Muscle layer of duodenum (tissue), 2 donors: Measurements from ENCODE around the gene HEMGN.

ENCODE experiments used
- H3K27ac ChIP-seq: one replicate; pipeline ENCODE4 v1.7.0; 2013; ENCODE audit warnings: mild to moderate bottlenecking, low read length
- H3K27me3 ChIP-seq: one replicate; pipeline ENCODE4 v1.7.0; 2013; ENCODE audit warnings: low read depth, mild to moderate bottlenecking, control low read depth, low read length
- H3K36me3 ChIP-seq, 2 donors: one replicate each; pipeline ENCODE4 v1.7.0; 2013; ENCODE audit warnings: low read length in 2 of 2, control low read depth in 1 of 2, mild to moderate bottlenecking in 1 of 2; ENCODE audit not compliant: insufficient read depth in 2 of 2, control insufficient read depth in 1 of 2
- H3K4me1 ChIP-seq, 2 donors: one replicate each; pipeline ENCODE4 v1.7.0; 2013; ENCODE audit warnings: low read length in 2 of 2, mild to moderate bottlenecking in 2 of 2, control low read depth in 1 of 2, moderate library complexity in 1 of 2; ENCODE audit not compliant: insufficient read depth in 2 of 2, control insufficient read depth in 1 of 2
- H3K4me3 ChIP-seq, 2 donors: one replicate each; pipeline ENCODE4 v1.7.0; 2013; ENCODE audit warnings: low read length in 2 of 2, low read depth in 1 of 2, mild to moderate bottlenecking in 1 of 2
- H3K9me3 ChIP-seq, 2 donors: one replicate each; pipeline ENCODE4 v1.7.0; 2013; ENCODE audit warnings: low read length in 2 of 2, control low read depth in 1 of 2, mild to moderate bottlenecking in 1 of 2; ENCODE audit not compliant: control insufficient read depth in 1 of 2
- donor health status: healthy.

HEMGN gene

GRCh38 chr9:97905228-97905627 lies 32.7 kb downstream of the HEMGN start:
- Histone ChIP-seq H3K4me1 (no peaks in the 10 kb centered on the region), H3K4me3 (no peak overlapping the region), H3K27ac (no peak overlapping the region), H3K27me3 (no peaks in the 10 kb centered on the region), H3K9me3 (no peaks in the 10 kb centered on the region), H3K36me3 (peaks cover 8 to 20% of the 10 kb centered on the region in 2 donors)

GRCh38 chr9:97904725-97905124 lies 33.2 kb downstream of the HEMGN start:
- Histone ChIP-seq H3K36me3 (peaks cover 3 to 18% of the 10 kb centered on the region in 2 donors), H3K4me1 (no peaks in the 10 kb centered on the region), H3K27ac (no peak overlapping the region)

GRCh38 chr9:97903177-97903576 lies 34.8 kb downstream of the HEMGN start:
- H3K4me3 ChIP-seq, result no peak overlapping the region
- peaks cover 0 to 12% of the 10 kb centered on the region in 2 donors for H3K36me3 ChIP-seq
- no peaks in the 10 kb centered on the region for H3K9me3 ChIP-seq
- H3K27me3 ChIP-seq, result no peaks in the 10 kb centered on the region
- no peaks in the 10 kb centered on the region for H3K4me1 ChIP-seq
- no peak overlapping the region for H3K27ac ChIP-seq

More at GRCh38 chr9:97904725-97905124, 33.2 kb downstream of the HEMGN start:
- H3K4me3 ChIP-seq, result no peak overlapping the region
- no peaks in the 10 kb centered on the region for H3K9me3 ChIP-seq
- H3K27me3 ChIP-seq, result no peaks in the 10 kb centered on the region

- H3K9me3 ChIP-seq, result no peaks in the 10 kb centered on the region
- no peak overlapping the region for H3K27ac ChIP-seq
- no peak overlapping the region for H3K4me3 ChIP-seq
- peaks cover 0 to 15% of the 10 kb centered on the region in 2 donors for H3K36me3 ChIP-seq
- H3K27me3 ChIP-seq, result no peaks in the 10 kb centered on the region
- H3K4me1 ChIP-seq, result no peaks in the 10 kb centered on the region
Measured at GRCh38 chr9:97900738-97901565, 37.0 kb downstream of the HEMGN start.

GRCh38 chr9:97900103-97900737 lies 37.8 kb downstream of the HEMGN start:
- Histone ChIP-seq H3K27ac (no peak overlapping the region), H3K27me3 (no peaks in the 10 kb centered on the region), H3K9me3 (no peaks in the 10 kb centered on the region), H3K4me3 (no peak overlapping the region), H3K36me3 (peaks cover 0 to 18% of the 10 kb centered on the region in 2 donors), H3K4me1 (no peaks in the 10 kb centered on the region)

- Histone ChIP-seq H3K9me3 (peaks cover 0 to 6% of the 10 kb centered on the region in 2 donors), H3K27me3 (no peaks in the 10 kb centered on the region), H3K36me3 (peaks cover 0 to 11% of the 10 kb centered on the region in 2 donors), H3K27ac (no peak overlapping the region), H3K4me3 (no peak overlapping the region), H3K4me1 (no peaks in the 10 kb centered on the region)
Measured at GRCh38 chr9:97895695-97896332, 42.2 kb downstream of the HEMGN start.

- H3K9me3 ChIP-seq, result peaks cover 0 to 6% of the 10 kb centered on the region in 2 donors
Measured at GRCh38 chr9:97895211-97895610, 42.8 kb downstream of the HEMGN start.

GRCh38 chr9:97892421-97892820 lies 45.6 kb downstream of the HEMGN start:
- Histone ChIP-seq H3K9me3 (peaks cover 0 to 6% of the 10 kb centered on the region in 2 donors), H3K4me1 (no peaks in the 10 kb centered on the region), H3K27me3 (no peaks in the 10 kb centered on the region), H3K4me3 (no peak overlapping the region), H3K36me3 (peaks cover 0 to 3% of the 10 kb centered on the region in 2 donors), H3K27ac (no peak overlapping the region)

More at GRCh38 chr9:97895211-97895610, 42.8 kb downstream of the HEMGN start:
- H3K4me1 ChIP-seq, result no peaks in the 10 kb centered on the region
- no peak overlapping the region for H3K27ac ChIP-seq
- H3K36me3 ChIP-seq, result peaks cover 0 to 9% of the 10 kb centered on the region in 2 donors
- H3K4me3 ChIP-seq, result no peak overlapping the region
- H3K27me3 ChIP-seq, result no peaks in the 10 kb centered on the region

GRCh38 chr9:97891736-97892135 lies 46.2 kb downstream of the HEMGN start:
- H3K36me3 ChIP-seq, result peaks cover 0 to 3% of the 10 kb centered on the region in 2 donors
- H3K27me3 ChIP-seq, result no peaks in the 10 kb centered on the region
- H3K27ac ChIP-seq, result no peak overlapping the region
- H3K4me1 ChIP-seq, result no peaks in the 10 kb centered on the region
- peaks cover 0 to 6% of the 10 kb centered on the region in 2 donors for H3K9me3 ChIP-seq
- H3K4me3 ChIP-seq, result no peak overlapping the region

GRCh38 chr9:97889941-97890887 lies 47.8 kb downstream of the HEMGN start:
- no peaks in the 10 kb centered on the region for H3K27me3 ChIP-seq
- no peak overlapping the region for H3K27ac ChIP-seq
- no peak overlapping the region for H3K4me3 ChIP-seq
- peaks cover 0 to 6% of the 10 kb centered on the region in 2 donors for H3K9me3 ChIP-seq
- no peaks in the 10 kb centered on the region for H3K4me1 ChIP-seq
- no peaks in the 10 kb centered on the region for H3K36me3 ChIP-seq
